Fibroblast of lung (primary cell): ENCODE data around the gene TEX30. TPM values are rescaled to one million over a fixed set of nuclear protein-coding genes. Genes with fewer than 3 reads are reported as not detected.
A peak's percentile ranks its signal among the peaks of the same experiment; 100 is the strongest.

Source experiments
- DNase-seq, 2 donors: peaks; one replicate each; pipeline versions ENCODE4 v3.0.0 to v3.0.0-alpha.2; 2010; ENCODE audit warnings: low read depth in 2 of 2
- H2AFZ ChIP-seq: 2 replicates; pipeline ENCODE4 v1.5.1; 2012; ENCODE audit warnings: low read length, control low read depth, inconsistent platforms
- H3K27ac ChIP-seq: 2 replicates; pipeline ENCODE4 v1.5.1; 2011; ENCODE audit warnings: low read length, control low read depth; ENCODE audit not compliant: insufficient read depth
- H3K27me3 ChIP-seq: 2 replicates; pipeline ENCODE4 v1.5.1; 2011; ENCODE audit warnings: mild to moderate bottlenecking, low read length; ENCODE audit not compliant: control insufficient read depth, insufficient read depth
- H3K36me3 ChIP-seq: 2 replicates; pipeline ENCODE4 v1.5.1; 2011; ENCODE audit warnings: low read length; ENCODE audit not compliant: control insufficient read depth, insufficient read depth
- H3K4me1 ChIP-seq: 2 replicates; pipeline ENCODE4 v1.5.1; 2011; ENCODE audit warnings: low read length; ENCODE audit not compliant: control insufficient read depth, insufficient read depth; ENCODE audit errors: extremely low read depth
- H3K4me2 ChIP-seq: 2 replicates; pipeline ENCODE4 v1.5.1; 2011; ENCODE audit warnings: low read length, control low read depth; ENCODE audit not compliant: insufficient read depth; ENCODE audit errors: extremely low read depth
- H3K4me3 ChIP-seq, 4 experiments: fragments of 200-600 bp in 1 of 4; sonication (generic) in 1 of 4; replicated peaks in 1 of 4; 2 replicates each; pipeline ENCODE4 v1.5.1; 2011 to 2016; ENCODE audit warnings: low read length in 4 of 4, low read depth in 3 of 4, mild to moderate bottlenecking in 3 of 4, control low read depth in 2 of 4, inconsistent platforms in 1 of 4, mixed read lengths in 1 of 4; ENCODE audit not compliant: insufficient read depth in 1 of 4; ENCODE audit errors: control extremely low read depth in 1 of 4
- H3K79me2 ChIP-seq: 2 replicates; pipeline ENCODE4 v1.5.1; 2012; ENCODE audit warnings: mild to moderate bottlenecking, low read length, inconsistent platforms; ENCODE audit not compliant: control insufficient read depth, insufficient read depth
- H3K9ac ChIP-seq: 2 replicates; pipeline ENCODE4 v1.5.1; 2011; ENCODE audit warnings: mild to moderate bottlenecking, low read length, control low read depth; ENCODE audit not compliant: insufficient read depth
- H3K9me3 ChIP-seq: 2 replicates; pipeline ENCODE4 v1.5.1; 2012; ENCODE audit warnings: low read depth, low read length; ENCODE audit not compliant: control insufficient read depth, insufficient read depth
- H4K20me1 ChIP-seq: 2 replicates; pipeline ENCODE4 v1.5.1; 2011; ENCODE audit warnings: low read length; ENCODE audit not compliant: control insufficient read depth, insufficient read depth; ENCODE audit errors: extremely low read depth
- CTCF ChIP-seq, 2 donors: IDR thresholded peaks in 1 of 2; conservative IDR thresholded peaks in 1 of 2; 1 replicate in 1 of 2; 2 replicates in 1 of 2; pipeline ENCODE4 v1.5.1; 2011 to 2012; ENCODE audit warnings: low read length in 2 of 2, control low read depth in 1 of 2, inconsistent platforms in 1 of 2, low read depth in 1 of 2, mild to moderate bottlenecking in 1 of 2
- EZH2 ChIP-seq: IDR thresholded peaks from 2 replicates; pipeline ENCODE4 v1.5.1; 2012; ENCODE audit warnings: low read length, control low read depth, mild to moderate bottlenecking; ENCODE audit errors: missing control alignments
- polyA plus RNA-seq, 2 donors: library from polyadenylated mRNA; depleted of rRNA in 1 of 2; stranded (reverse) in 1 of 2; unstranded in 1 of 2; fragments of >200 nt; gene quantifications; 2 replicates each; pipeline ENCODE4 v1.2.1, GENCODE V29; 2011 to 2012; ENCODE audit warnings: missing spikeins in 1 of 2
- total RNA-seq: library from RNA; depleted of rRNA; stranded (reverse); fragments of >200 nt; gene quantifications from 2 replicates; pipeline ENCODE4 v1.2.1, GENCODE V29; 2014

TEX30 gene
- total and polyA plus RNA-seq, 2 donors (not counting 1 experiment from before 2014, with no cell fraction given) = 11.9 to 12.7 TPM

GRCh38 chr13:102798581-102799425 is 25.2 kb upstream of the TEX30 start, which contains the start of the genes BIVM and POGLUT2:
TSS of gene BIVM (plus strand) at chr13:102799119. CDS start at chr13:102807268, 8,149 bp downstream.
TSS of gene POGLUT2 (minus strand) at chr13:102798976. CDS start at chr13:102798670, 306 bp downstream.
- H4K20me1 ChIP-seq = no peaks in the 10 kb centered on the region
- H3K27me3 ChIP-seq = no peaks in the 10 kb centered on the region
- peak within 1 kb of the TSS; percentile 78 for H3K27ac ChIP-seq
- H3K79me2 ChIP-seq = peaks cover 43% of the 10 kb centered on the region
- TF ChIP-seq CTCF (conservative IDR thresholded peaks at IDR 0.05 in 1 of 2, IDR thresholded peaks at IDR 0.05 in 1 of 2; ENCODE audit: low read depth in 1 of 2, low read length in 2 of 2) (no peak), EZH2 (no peak)
- H3K4me3 ChIP-seq = peak within 1 kb of the TSS; percentile 85 to 97 (median 89)
- H3K9me3 ChIP-seq = no peaks in the 10 kb centered on the region
- DNase-seq = peak; percentile 92 to 94
- H3K36me3 ChIP-seq = no peaks in the 10 kb centered on the region
- peak within 1 kb of the TSS; percentile 84 for H3K9ac ChIP-seq
- peak within 1 kb of the TSS; percentile 91 for H3K4me2 ChIP-seq
- peak within 1 kb of the TSS; percentile 99 for H2AFZ ChIP-seq
- H3K4me1 ChIP-seq = peaks cover 5% of the 10 kb centered on the region

- H3K9ac ChIP-seq = no peak overlapping the region
- peaks cover 2% of the 10 kb centered on the region for H3K4me1 ChIP-seq
- peaks cover 3% of the 10 kb centered on the region for H3K36me3 ChIP-seq
- TF ChIP-seq CTCF (conservative IDR thresholded peaks at IDR 0.05 in 1 of 2, IDR thresholded peaks at IDR 0.05 in 1 of 2; ENCODE audit: low read depth in 1 of 2, low read length in 2 of 2) (no peak), EZH2 (no peak)
- H3K27ac ChIP-seq = no peak overlapping the region
- no peaks in the 10 kb centered on the region for H3K27me3 ChIP-seq
- no peaks in the 10 kb centered on the region for H4K20me1 ChIP-seq
- H3K4me3 ChIP-seq = no peak overlapping the region
- peaks cover 4% of the 10 kb centered on the region for H3K79me2 ChIP-seq
- no peak overlapping the region for H3K4me2 ChIP-seq
- no peak overlapping the region for H2AFZ ChIP-seq
- no peaks in the 10 kb centered on the region for H3K9me3 ChIP-seq
- DNase-seq = no peak
These were observed 20.2 kb upstream of the TEX30 start for GRCh38 chr13:102793611-102794355.

- Histone ChIP-seq H3K4me1 (no peaks in the 10 kb centered on the region), H3K27me3 (no peaks in the 10 kb centered on the region), H3K4me3 (no peak overlapping the region), H3K4me2 (no peak overlapping the region), H3K36me3 (peaks cover 3% of the 10 kb centered on the region), H3K27ac (no peak overlapping the region), H2AFZ (no peak overlapping the region), H3K9me3 (no peaks in the 10 kb centered on the region), H3K9ac (no peak overlapping the region), H3K79me2 (no peaks in the 10 kb centered on the region), H4K20me1 (no peaks in the 10 kb centered on the region)
- TF ChIP-seq EZH2 (no peak), CTCF (conservative IDR thresholded peaks at IDR 0.05 in 1 of 2, IDR thresholded peaks at IDR 0.05 in 1 of 2; ENCODE audit: low read depth in 1 of 2, low read length in 2 of 2) (no peak)
- peak in 1 of 2 donors; percentile 16 for DNase-seq
These were observed 18.8 kb upstream of the TEX30 start for GRCh38 chr13:102792396-102792795.
